HFF-Myc (cell line): ENCODE results near the gene LUZP2.

ENCODE experiments used
- DNase-seq: peaks from one replicate; pipeline ENCODE4 v3.0.0-alpha.2; 2011; ENCODE audit warnings: low read depth; ENCODE audit errors: extremely low read depth
- H3K4me3 ChIP-seq: replicated peaks from 2 replicates; pipeline ENCODE4 v1.5.1; 2011; ENCODE audit warnings: low read depth, mild to moderate bottlenecking, control low read depth, low read length
- TF ChIP-seq, protein P1 (sequence below): IDR thresholded peaks from 2 replicates; pipeline ENCODE4 v1.5.1; 2012; ENCODE audit warnings: mild to moderate bottlenecking, low read depth, low read length, control low read depth; ENCODE audit errors: missing control alignments

LUZP2 gene

DNA sequence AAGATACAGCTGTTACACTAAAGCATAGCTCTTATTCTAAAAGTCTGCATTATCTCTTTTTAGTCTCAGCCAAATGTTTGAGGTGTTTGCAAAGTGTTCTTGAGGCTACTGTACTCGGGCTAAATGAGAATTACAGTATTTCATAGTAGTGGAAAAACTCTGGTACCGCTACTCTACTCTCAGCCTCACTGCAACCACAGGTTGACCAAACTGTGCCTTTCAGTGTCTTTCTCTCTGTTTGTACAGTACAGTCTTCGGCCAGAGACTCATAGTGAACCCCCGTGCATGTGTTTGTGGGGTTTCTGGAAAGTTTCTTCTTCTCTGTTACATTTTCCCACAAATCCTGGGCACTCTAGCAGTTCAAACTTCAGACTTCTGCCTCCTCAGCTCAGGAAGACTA, 7.4 kb upstream of the LUZP2 start:
- TF ChIP-seq, protein P1, sequence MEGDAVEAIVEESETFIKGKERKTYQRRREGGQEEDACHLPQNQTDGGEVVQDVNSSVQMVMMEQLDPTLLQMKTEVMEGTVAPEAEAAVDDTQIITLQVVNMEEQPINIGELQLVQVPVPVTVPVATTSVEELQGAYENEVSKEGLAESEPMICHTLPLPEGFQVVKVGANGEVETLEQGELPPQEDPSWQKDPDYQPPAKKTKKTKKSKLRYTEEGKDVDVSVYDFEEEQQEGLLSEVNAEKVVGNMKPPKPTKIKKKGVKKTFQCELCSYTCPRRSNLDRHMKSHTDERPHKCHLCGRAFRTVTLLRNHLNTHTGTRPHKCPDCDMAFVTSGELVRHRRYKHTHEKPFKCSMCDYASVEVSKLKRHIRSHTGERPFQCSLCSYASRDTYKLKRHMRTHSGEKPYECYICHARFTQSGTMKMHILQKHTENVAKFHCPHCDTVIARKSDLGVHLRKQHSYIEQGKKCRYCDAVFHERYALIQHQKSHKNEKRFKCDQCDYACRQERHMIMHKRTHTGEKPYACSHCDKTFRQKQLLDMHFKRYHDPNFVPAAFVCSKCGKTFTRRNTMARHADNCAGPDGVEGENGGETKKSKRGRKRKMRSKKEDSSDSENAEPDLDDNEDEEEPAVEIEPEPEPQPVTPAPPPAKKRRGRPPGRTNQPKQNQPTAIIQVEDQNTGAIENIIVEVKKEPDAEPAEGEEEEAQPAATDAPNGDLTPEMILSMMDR: no peak
- no peak overlapping the region for H3K4me3 ChIP-seq
- DNase-seq: no peak

DNA sequence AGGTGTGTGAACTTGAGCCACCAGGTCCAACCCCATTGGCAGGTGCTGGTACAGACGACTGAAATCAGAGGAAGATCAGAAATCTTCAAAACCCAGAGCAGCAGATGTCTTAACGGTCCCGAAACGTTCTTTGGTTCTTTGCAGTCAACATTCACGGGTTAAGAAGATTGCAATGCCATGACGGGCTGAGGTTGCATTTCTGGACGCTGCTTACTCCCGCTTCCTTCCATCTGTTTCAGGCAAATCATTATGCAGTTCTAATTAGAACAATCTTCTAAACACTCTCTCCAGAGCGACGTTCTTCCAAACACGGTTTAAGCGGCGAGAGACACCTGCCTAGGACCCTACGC, 492 bp upstream of the LUZP2 start:
- TF ChIP-seq, protein P1: no peak

DNA sequence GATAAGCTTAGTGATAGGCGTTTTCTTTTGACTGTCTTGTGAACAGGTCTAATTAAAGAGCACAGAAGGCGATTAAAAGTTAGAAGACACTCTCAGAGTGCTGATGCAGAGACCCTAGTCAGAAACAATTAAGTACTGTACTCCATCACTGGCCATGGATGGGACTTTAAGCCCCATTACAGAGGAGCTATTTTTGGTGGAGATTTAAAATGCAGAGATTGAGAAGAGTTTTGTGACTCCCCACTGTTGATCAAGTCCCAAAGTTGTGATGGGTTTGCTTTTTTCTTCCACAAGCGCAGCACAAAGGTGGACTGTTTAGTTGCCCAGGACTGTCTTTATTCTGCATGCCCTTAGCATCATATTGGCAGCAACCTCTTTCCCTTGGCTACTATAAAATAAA, 978 bp downstream of the LUZP2 start:
- TF ChIP-seq, protein P1: no peak
- DNase-seq: no peak
- no peak overlapping the region for H3K4me3 ChIP-seq

More for the DNA sequence above, 492 bp upstream of the LUZP2 start:
- H3K4me3 ChIP-seq: peak overlapping the region; percentile 33
- no peak for DNase-seq

DNA sequence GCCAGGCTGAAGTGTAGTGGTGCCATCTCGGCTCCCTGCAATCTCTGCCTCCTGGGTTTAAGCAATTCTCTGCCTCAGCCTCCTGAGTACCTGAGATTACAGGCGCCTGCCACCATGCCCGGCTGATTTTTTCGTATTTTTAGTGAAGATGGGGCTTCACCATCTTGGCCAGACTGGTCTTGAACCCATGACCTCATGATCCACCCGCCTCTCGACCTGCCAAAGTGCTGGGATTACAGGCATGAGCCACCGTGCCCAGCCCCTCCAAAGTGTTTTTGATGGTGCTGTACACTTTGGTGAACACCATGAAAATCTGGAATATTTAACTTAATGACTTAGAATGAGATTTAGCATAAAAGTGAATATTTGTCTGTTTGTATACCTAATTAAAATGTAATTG, 5.6 kb downstream of the LUZP2 start:
- TF ChIP-seq, protein P1: no peak
- no peak for DNase-seq
- no peak overlapping the region for H3K4me3 ChIP-seq

DNA sequence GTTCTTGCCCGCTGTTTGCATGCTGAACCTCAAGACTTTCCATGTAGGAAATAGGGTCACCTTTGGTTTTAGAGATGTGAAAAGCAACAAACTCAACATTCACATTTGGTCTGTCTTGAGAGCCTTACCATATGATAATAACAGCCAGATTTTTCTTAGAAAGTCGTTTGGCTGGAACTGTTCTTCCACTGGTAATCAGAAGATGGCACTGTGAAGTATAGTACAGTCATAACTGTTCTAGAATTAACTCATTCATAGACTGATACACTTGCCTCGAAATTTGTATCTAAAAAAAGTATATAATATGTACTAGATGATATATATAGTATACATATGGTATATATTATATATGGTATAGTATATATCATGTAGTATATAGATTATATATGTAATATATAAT, 12.3 kb downstream of the LUZP2 start:
- DNase-seq: no peak
- TF ChIP-seq, protein P1: no peak
- no peak overlapping the region for H3K4me3 ChIP-seq

DNA sequence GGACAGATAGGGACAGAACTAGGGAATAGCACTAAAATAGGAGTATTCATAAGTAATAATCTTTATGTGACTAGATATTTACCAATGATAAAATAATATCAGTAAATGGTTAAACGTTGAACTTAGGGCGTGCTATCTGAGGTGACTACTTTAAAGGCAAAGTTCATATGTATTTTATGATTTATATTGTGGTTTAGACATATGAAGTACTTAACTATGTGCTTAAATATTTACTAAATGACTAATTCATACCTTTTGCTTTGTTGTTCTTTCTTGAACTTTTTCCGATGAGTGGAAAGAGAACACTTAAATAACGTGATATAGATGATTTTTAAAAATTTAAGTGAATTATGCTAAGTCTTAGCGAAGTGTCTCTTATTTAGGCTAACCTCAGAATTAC, 14.7 kb downstream of the LUZP2 start:
- TF ChIP-seq, protein P1: no peak
- DNase-seq: no peak
- H3K4me3 ChIP-seq: no peak overlapping the region

DNA sequence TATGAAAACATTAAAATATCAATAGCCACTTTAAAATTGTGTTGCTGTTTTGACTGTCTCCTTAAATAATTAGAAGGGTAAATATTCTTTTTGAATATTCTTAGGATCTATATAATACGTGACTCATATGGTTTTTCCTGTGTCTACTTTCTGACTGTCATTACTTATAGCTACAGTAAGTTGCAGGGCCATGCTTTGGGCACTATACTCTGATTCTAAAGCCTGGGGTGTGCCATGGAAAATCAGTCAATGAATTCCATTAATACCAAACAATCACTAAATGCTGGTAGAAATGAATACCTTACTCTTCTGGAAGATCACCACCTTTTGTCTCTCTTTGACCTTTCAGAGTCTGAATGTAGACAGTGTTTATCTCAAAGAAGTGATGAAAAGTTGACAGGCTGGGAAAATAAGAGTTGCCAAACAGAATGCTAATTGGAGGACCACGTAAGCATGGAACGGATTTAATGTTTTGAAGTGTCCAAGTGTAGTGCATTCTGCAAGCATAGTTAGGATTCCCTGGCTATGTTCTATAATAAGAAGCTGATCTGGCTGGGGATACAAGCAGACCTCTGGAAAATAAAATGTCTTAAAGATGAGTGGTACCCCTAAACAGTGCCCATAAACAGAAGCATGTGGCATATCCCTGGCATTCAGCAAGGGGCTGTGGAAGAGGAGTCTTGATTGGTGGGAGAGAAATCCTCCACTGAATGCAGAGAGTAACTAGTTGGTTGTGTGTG, 16.8 kb downstream of the LUZP2 start:
- no peak overlapping the region for H3K4me3 ChIP-seq
- TF ChIP-seq, protein P1: no peak
- no peak for DNase-seq
